Erythroblast (primary cell): ENCODE measurements around the gene NIPSNAP2.

Experiments used
- GATA1 ChIP-seq: IDR thresholded peaks from 2 replicates; pipeline ENCODE4 v1.6.1; 2011; ENCODE audit warnings: low read depth, mild to moderate bottlenecking, control low read depth, low read length, moderate library complexity
- POLR2A ChIP-seq: IDR thresholded peaks from 2 replicates; pipeline ENCODE4 v1.6.1; 2011; ENCODE audit warnings: mild to moderate bottlenecking, low read length

GRCh38 chr7:56030340-56030739, 66.0 kb downstream of the NIPSNAP2 start:
- TF ChIP-seq POLR2A (no peak), GATA1 (no peak)
